HepG2 (cell line): Measurements from ENCODE around the gene IFI30. TPM values are rescaled to one million over a fixed set of nuclear protein-coding genes. Genes with fewer than 3 reads are reported as not detected.
A peak's percentile ranks its signal among the peaks of the same experiment; 100 is the strongest.

Source experiments
- AGO1 ChIP-seq: fragments of 200-400 bp; formaldehyde crosslinking; IDR thresholded peaks from 2 replicates; pipeline ENCODE4 v1.6.1; 2017; ENCODE audit warnings: mild to moderate bottlenecking, low read depth, low read length, moderate library complexity; ENCODE audit not compliant: poor library complexity, severe bottlenecking
- FOXA3 ChIP-seq: IDR thresholded peaks from 2 replicates; pipeline ENCODE4 v1.6.1; 2016; ENCODE audit warnings: missing genetic modification reagents, missing compliant biosample characterization
- HDAC1 ChIP-seq: sonication (generic); formaldehyde crosslinking; IDR thresholded peaks from 2 replicates; pipeline ENCODE4 v1.5.1; 2020; ENCODE audit warnings: mild to moderate bottlenecking, missing genetic modification reagents
- HNRNPH1 ChIP-seq: fragments of 200-400 bp; formaldehyde crosslinking; optimal IDR thresholded peaks from 2 replicates; pipeline ENCODE3; 2017; ENCODE audit warnings: mild to moderate bottlenecking, low read depth, low read length
- HOMEZ ChIP-seq: IDR thresholded peaks from 2 replicates; pipeline ENCODE4 v1.6.1; 2016; ENCODE audit warnings: low read depth
- IKZF4 ChIP-seq: sonication (generic); formaldehyde crosslinking; IDR thresholded peaks from 2 replicates; pipeline ENCODE4 v1.5.1; 2020; ENCODE audit warnings: borderline replicate concordance, mild to moderate bottlenecking, low read depth, missing genetic modification reagents; ENCODE audit errors: not compliant biosample characterization
- NRL ChIP-seq: sonication (generic); formaldehyde crosslinking; IDR thresholded peaks from 2 replicates; pipeline ENCODE4 v1.5.0; 2020; ENCODE audit warnings: missing genetic modification reagents, mild to moderate bottlenecking, moderate library complexity, borderline replicate concordance
- POLR2A ChIP-seq, 2 experiments: IDR thresholded peaks; 2 replicates each; pipeline ENCODE4 v1.6.1; 2011; ENCODE audit warnings: low read depth in 2 of 2, low read length in 2 of 2, mild to moderate bottlenecking in 1 of 2, moderate library complexity in 1 of 2; ENCODE audit not compliant: insufficient read depth in 1 of 2
- ZNF225 ChIP-seq: sonication (generic); formaldehyde crosslinking; IDR thresholded peaks from 2 replicates; pipeline ENCODE4 v1.4.0; 2020; ENCODE audit warnings: mild to moderate bottlenecking, missing genetic modification reagents
- ZNF275 ChIP-seq: sonication (generic); formaldehyde crosslinking; IDR thresholded peaks from 2 replicates; pipeline ENCODE4 v1.8.0; 2022; ENCODE audit warnings: missing genetic modification reagents, mild to moderate bottlenecking, inconsistent platforms, borderline replicate concordance
- ZNF530 ChIP-seq: sonication (generic); formaldehyde crosslinking; IDR thresholded peaks from 2 replicates; pipeline ENCODE4 v1.5.0; 2020; ENCODE audit warnings: low read depth, mild to moderate bottlenecking, missing genetic modification reagents
- ZNF616 ChIP-seq: sonication (generic); formaldehyde crosslinking; IDR thresholded peaks from 2 replicates; pipeline ENCODE4 v1.5.0; 2020; ENCODE audit warnings: low read depth, mild to moderate bottlenecking, missing genetic modification reagents
- ZNF768 ChIP-seq: sonication (generic); formaldehyde crosslinking; IDR thresholded peaks from 2 replicates; pipeline ENCODE4 v1.4.0; 2020; ENCODE audit warnings: missing genetic modification reagents
- polyA plus RNA-seq, 8 experiments: library from polyadenylated mRNA; depleted of rRNA in 3 of 8; stranded (reverse) in 7 of 8; unstranded in 1 of 8; fragments of >200 nt; fragmentation: Illumina TruSeq in 4 of 8; extraction: Trizol in 4 of 8; gene quantifications; 2 replicates each; pipeline versions ENCODE4 v1.2.1 to v1.2.3, GENCODE V29; 2011 to 2016; ENCODE audit warnings: low read depth in 4 of 8, missing spikeins in 1 of 8, mixed read lengths in 1 of 8; ENCODE audit not compliant: insufficient read depth in 1 of 8
- total RNA-seq, 5 experiments: library from RNA; depleted of rRNA; stranded (reverse); fragments of >200 nt; fragmentation: Illumina TruSeq; extraction: Trizol; gene quantifications; 2 replicates each; pipeline ENCODE4 v1.2.3, GENCODE V29; 2016; ENCODE audit warnings: low read depth in 1 of 5
- TF ChIP-seq, protein P1 (sequence below), 2 experiments: IDR thresholded peaks; 2 replicates each; pipeline ENCODE4 v1.6.1; 2011 to 2012; ENCODE audit warnings: low read length in 2 of 2, borderline replicate concordance in 1 of 2, low read depth in 1 of 2, mild to moderate bottlenecking in 1 of 2, moderate library complexity in 1 of 2
- TF ChIP-seq, protein P2 (sequence below): sonication (generic); formaldehyde crosslinking; IDR thresholded peaks from 2 replicates; pipeline ENCODE4 v1.5.0; 2020; ENCODE audit warnings: mild to moderate bottlenecking, missing genetic modification reagents
- TF ChIP-seq, protein P3 (sequence below): sonication (generic); formaldehyde crosslinking; IDR thresholded peaks from 2 replicates; pipeline ENCODE4 v1.4.0; 2020; ENCODE audit warnings: low read depth, mild to moderate bottlenecking, missing genetic modification reagents
- TF ChIP-seq, protein P4 (sequence below): sonication (generic); formaldehyde crosslinking; IDR thresholded peaks from 2 replicates; pipeline ENCODE4 v1.4.0; 2020; ENCODE audit warnings: mild to moderate bottlenecking, missing genetic modification reagents

IFI30 gene
- total and polyA plus RNA-seq, 2 of the 13 experiments (the other 11 are each of a cell fraction or from before 2014, with no cell fraction given) = 25.0 to 79.4 TPM

- no peak for TF ChIP-seq ZNF275
- no peak for TF ChIP-seq IKZF4 (CRISPR knock-in tag)
- no peak for TF ChIP-seq ZNF616
- no peak for TF ChIP-seq HNRNPH1
- TF ChIP-seq ZNF768 (CRISPR knock-in tag) = no peak; the same call in 1 of the 2 replicates
- TF ChIP-seq HDAC1 (CRISPR knock-in tag) = peak; percentile 86
- TF ChIP-seq ZNF530 = no peak
- TF ChIP-seq ZNF225 = no peak
- no peak; the same call in 1 of the 2 replicates for TF ChIP-seq HOMEZ
- TF ChIP-seq, protein P1, sequence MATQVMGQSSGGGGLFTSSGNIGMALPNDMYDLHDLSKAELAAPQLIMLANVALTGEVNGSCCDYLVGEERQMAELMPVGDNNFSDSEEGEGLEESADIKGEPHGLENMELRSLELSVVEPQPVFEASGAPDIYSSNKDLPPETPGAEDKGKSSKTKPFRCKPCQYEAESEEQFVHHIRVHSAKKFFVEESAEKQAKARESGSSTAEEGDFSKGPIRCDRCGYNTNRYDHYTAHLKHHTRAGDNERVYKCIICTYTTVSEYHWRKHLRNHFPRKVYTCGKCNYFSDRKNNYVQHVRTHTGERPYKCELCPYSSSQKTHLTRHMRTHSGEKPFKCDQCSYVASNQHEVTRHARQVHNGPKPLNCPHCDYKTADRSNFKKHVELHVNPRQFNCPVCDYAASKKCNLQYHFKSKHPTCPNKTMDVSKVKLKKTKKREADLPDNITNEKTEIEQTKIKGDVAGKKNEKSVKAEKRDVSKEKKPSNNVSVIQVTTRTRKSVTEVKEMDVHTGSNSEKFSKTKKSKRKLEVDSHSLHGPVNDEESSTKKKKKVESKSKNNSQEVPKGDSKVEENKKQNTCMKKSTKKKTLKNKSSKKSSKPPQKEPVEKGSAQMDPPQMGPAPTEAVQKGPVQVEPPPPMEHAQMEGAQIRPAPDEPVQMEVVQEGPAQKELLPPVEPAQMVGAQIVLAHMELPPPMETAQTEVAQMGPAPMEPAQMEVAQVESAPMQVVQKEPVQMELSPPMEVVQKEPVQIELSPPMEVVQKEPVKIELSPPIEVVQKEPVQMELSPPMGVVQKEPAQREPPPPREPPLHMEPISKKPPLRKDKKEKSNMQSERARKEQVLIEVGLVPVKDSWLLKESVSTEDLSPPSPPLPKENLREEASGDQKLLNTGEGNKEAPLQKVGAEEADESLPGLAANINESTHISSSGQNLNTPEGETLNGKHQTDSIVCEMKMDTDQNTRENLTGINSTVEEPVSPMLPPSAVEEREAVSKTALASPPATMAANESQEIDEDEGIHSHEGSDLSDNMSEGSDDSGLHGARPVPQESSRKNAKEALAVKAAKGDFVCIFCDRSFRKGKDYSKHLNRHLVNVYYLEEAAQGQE (IDR thresholded peaks at IDR 0.05; ENCODE audit: borderline replicate concordance in 1 of 2, low read depth in 1 of 2, low read length in 2 of 2) = no peak
- no peak for TF ChIP-seq FOXA3 (CRISPR knock-in tag)
- peak; percentile 80; the same call in 1 of the 2 replicates for TF ChIP-seq NRL (CRISPR knock-in tag)
- TF ChIP-seq, protein P2, sequence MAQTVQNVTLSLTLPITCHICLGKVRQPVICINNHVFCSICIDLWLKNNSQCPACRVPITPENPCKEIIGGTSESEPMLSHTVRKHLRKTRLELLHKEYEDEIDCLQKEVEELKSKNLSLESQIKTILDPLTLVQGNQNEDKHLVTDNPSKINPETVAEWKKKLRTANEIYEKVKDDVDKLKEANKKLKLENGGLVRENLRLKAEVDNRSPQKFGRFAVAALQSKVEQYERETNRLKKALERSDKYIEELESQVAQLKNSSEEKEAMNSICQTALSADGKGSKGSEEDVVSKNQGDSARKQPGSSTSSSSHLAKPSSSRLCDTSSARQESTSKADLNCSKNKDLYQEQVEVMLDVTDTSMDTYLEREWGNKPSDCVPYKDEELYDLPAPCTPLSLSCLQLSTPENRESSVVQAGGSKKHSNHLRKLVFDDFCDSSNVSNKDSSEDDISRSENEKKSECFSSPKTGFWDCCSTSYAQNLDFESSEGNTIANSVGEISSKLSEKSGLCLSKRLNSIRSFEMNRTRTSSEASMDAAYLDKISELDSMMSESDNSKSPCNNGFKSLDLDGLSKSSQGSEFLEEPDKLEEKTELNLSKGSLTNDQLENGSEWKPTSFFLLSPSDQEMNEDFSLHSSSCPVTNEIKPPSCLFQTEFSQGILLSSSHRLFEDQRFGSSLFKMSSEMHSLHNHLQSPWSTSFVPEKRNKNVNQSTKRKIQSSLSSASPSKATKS (CRISPR knock-in tag) = no peak
- TF ChIP-seq AGO1 = peak; percentile 15
- TF ChIP-seq, protein P3, sequence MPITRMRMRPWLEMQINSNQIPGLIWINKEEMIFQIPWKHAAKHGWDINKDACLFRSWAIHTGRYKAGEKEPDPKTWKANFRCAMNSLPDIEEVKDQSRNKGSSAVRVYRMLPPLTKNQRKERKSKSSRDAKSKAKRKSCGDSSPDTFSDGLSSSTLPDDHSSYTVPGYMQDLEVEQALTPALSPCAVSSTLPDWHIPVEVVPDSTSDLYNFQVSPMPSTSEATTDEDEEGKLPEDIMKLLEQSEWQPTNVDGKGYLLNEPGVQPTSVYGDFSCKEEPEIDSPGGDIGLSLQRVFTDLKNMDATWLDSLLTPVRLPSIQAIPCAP (CRISPR knock-in tag) = no peak
- TF ChIP-seq, protein P4, sequence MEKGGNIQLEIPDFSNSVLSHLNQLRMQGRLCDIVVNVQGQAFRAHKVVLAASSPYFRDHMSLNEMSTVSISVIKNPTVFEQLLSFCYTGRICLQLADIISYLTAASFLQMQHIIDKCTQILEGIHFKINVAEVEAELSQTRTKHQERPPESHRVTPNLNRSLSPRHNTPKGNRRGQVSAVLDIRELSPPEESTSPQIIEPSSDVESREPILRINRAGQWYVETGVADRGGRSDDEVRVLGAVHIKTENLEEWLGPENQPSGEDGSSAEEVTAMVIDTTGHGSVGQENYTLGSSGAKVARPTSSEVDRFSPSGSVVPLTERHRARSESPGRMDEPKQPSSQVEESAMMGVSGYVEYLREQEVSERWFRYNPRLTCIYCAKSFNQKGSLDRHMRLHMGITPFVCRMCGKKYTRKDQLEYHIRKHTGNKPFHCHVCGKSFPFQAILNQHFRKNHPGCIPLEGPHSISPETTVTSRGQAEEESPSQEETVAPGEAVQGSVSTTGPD (CRISPR knock-in tag) = no peak
- peak; percentile 66 to 85 for TF ChIP-seq POLR2A (IDR thresholded peaks at IDR 0.05; ENCODE audit: insufficient read depth in 1 of 2, low read depth in 2 of 2, low read length in 2 of 2)
Observed at GRCh38 chr19:18192673-18193387, 19.2 kb downstream of the IFI30 start, which contains the start of gene MPV17L2 (continued).
